ENCODE results near the gene CYRIA.

GRCh38 chr2:16693854-16694253 is 28.2 kb upstream of the CYRIA start:
- no peak for TF ChIP-seq POLR2A (IDR thresholded peaks at IDR 0.05)
- no peak for TF ChIP-seq CTCF (IDR thresholded peaks at IDR 0.05)

Data from ovary (tissue), 3 donors.